ENCODE data around the gene ACIN1. TPM values are rescaled to one million over a fixed set of nuclear protein-coding genes. Genes with fewer than 3 reads are reported as not detected.

The ACIN1 gene
- total RNA-seq, 6 donors from 2014 or later, result 91.1 to 350 (median 139) TPM

DNA sequence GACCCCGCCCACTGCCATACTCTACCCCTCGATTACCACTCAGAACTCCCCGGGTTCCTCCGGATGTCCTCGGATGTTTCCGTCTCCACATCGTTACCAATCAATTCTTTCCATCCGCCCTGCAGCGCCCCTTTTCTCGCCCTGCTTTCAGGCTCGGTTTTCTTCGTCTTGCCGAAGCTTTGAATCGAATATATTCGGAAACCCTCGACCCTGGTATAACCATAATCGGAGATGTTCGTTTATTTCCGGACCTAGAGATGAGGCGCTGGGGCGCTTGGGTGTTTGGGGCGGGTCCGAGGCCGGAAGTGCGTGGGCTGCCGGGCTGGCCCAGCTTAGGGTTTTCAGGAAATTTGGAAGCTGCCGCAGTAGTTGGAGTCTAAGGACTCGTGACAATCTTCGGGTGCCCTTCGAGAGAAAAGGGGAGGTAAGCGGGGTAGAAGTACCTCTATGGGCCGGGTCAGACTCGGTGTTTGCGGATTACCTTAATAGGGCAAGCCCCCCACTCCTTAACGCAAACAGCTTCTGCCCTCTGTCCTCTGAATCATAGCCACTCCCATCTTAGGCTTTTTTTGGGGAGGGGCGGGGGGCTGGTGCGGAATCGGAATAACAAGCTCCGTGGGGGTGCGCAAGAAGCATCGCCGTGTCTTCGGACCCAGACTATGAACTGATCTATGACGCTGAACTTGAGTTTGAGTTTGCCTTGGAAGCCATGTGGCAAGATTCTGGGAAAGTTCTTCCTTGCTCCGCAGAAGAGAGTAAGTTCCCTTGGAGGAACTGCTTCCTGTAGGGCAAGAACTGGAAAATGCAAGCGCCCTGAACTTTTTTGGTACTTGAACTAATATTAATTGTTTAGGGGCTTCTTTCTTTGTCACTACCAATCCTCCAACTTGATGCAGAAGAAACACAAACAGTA is 516 bp upstream of the ACIN1 start, which contains the start of gene C14orf119:
Gene C14orf119 (plus strand): TSS at position 310 of the 913 bp plus-strand sequence. CDS start 2,154 bp downstream, outside the sequence.
- H3K4me3 ChIP-seq, result peak within 1 kb of the TSS; percentile 74 to 85 (median 82)
- DNase-seq, result peak; percentile 96 to 99
- TF ChIP-seq POLR2A (IDR thresholded peaks at IDR 0.05), result peak; percentile 64 to 85 (median 74)
- peak; percentile 84 to 91 for TF ChIP-seq POLR2AphosphoS5 (IDR thresholded peaks at IDR 0.05)
- peak in 1 of 4 donors; percentile 3 for TF ChIP-seq EP300 (IDR thresholded peaks at IDR 0.05)
- TF ChIP-seq, protein P1, sequence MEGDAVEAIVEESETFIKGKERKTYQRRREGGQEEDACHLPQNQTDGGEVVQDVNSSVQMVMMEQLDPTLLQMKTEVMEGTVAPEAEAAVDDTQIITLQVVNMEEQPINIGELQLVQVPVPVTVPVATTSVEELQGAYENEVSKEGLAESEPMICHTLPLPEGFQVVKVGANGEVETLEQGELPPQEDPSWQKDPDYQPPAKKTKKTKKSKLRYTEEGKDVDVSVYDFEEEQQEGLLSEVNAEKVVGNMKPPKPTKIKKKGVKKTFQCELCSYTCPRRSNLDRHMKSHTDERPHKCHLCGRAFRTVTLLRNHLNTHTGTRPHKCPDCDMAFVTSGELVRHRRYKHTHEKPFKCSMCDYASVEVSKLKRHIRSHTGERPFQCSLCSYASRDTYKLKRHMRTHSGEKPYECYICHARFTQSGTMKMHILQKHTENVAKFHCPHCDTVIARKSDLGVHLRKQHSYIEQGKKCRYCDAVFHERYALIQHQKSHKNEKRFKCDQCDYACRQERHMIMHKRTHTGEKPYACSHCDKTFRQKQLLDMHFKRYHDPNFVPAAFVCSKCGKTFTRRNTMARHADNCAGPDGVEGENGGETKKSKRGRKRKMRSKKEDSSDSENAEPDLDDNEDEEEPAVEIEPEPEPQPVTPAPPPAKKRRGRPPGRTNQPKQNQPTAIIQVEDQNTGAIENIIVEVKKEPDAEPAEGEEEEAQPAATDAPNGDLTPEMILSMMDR (IDR thresholded peaks at IDR 0.05), result peak in 1 of 6 experiments; percentile 5
- H3K36me3 ChIP-seq, result peaks cover 0 to 51% (median 20%) of the 10 kb centered on the region in 4 donors
- ATAC-seq (ENCODE audit: low FRiP score in 2 of 2), result peak; percentile 96 to 99
- H3K27me3 ChIP-seq, result no peaks in the 10 kb centered on the region
- 1% methylated on average over 41 to 46 of the region's 46 CpGs for WGBS, 2 donors
- H3K27ac ChIP-seq, result peak within 1 kb of the TSS; percentile 91 to 100 (median 99)
- peaks cover 25 to 68% (median 36%) of the 10 kb centered on the region in 4 donors for H3K4me1 ChIP-seq
- no peaks in the 10 kb centered on the region for H3K9me3 ChIP-seq

DNA sequence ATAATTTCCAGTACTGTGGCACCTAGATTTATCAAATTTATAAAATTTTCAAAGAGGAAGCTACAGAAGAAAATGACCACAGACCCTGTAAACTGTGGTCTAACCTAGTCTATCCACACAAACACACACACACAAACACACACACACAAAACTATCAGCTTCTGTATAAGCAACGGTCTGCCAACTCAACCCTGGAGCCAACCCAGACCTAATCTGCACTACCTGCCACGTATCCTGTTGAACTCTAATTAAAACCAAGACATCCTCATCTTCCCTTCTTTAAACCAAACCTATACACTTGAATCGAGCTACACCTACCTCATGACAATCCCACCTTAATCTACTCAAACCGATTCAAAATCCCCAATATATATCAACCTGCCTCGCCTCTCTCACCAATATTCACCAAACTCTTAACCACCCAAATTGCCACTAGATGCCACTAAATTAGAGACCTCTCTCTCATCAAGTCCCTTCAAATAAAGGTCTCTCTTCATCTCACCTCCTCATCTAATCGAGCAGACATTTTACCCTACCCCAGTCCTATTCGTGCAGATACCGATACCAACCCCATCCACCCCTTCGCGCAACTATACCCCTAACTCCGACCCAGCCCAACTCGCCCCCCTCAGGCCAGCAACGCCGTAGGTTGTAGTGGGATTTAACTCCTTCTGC is 808 bp downstream of the ACIN1 start:
- WGBS, 2 donors, result 0 to 2% methylated on average over 14 of the region's 14 CpGs
- peaks cover 11 to 59% (median 33%) of the 10 kb centered on the region in 4 donors for H3K36me3 ChIP-seq
- no peaks in the 10 kb centered on the region for H3K27me3 ChIP-seq
- no peaks in the 10 kb centered on the region for H3K9me3 ChIP-seq
- peak overlapping the region; percentile 91 to 100 (median 99) for H3K27ac ChIP-seq
- ATAC-seq (ENCODE audit: low FRiP score in 2 of 2) (no peak), DNase-seq (no peak)
- TF ChIP-seq EP300 (IDR thresholded peaks at IDR 0.05), result no peak
- TF ChIP-seq, protein P1 (IDR thresholded peaks at IDR 0.05), result peak in 1 of 6 experiments; percentile 5
- no peak for TF ChIP-seq POLR2AphosphoS5 (IDR thresholded peaks at IDR 0.05)
- TF ChIP-seq POLR2A (IDR thresholded peaks at IDR 0.05), result no peak
- peaks cover 25 to 69% (median 42%) of the 10 kb centered on the region in 4 donors for H3K4me1 ChIP-seq
- peak overlapping the region; percentile 74 to 85 (median 82) for H3K4me3 ChIP-seq

DNA sequence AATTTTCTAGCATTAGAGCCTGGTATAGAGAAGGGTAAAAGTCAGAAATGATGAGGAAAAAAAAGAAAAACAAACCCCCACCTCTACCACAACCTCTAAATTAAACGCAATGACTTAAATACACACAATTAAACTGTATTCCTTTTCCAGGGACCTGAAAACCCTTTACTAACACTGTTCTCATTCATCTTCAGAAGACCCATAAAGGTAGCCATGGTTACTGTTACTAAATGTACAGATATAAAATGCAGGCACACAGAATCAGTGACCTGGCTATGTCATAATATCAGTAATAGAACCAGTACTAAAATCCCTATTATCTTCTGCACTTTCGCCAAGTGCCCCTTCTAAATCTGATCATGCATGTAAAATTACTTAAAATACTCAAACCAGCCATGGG is 1.4 kb downstream of the ACIN1 start:
- TF ChIP-seq EP300 (IDR thresholded peaks at IDR 0.05) (no peak), POLR2AphosphoS5 (IDR thresholded peaks at IDR 0.05) (no peak), POLR2A (IDR thresholded peaks at IDR 0.05) (no peak)
- TF ChIP-seq, protein P1 (IDR thresholded peaks at IDR 0.05), result no peak
- H3K9me3 ChIP-seq, result no peaks in the 10 kb centered on the region
- H3K27me3 ChIP-seq, result no peaks in the 10 kb centered on the region
- DNase-seq (no peak), ATAC-seq (ENCODE audit: low FRiP score in 2 of 2) (no peak)
- peaks cover 25 to 69% (median 42%) of the 10 kb centered on the region in 4 donors for H3K4me1 ChIP-seq
- peak overlapping the region in 1 of 4 donors; percentile 100 for H3K27ac ChIP-seq
- H3K36me3 ChIP-seq, result peaks cover 17 to 59% (median 38%) of the 10 kb centered on the region in 4 donors
- 67 to 75% methylated on average over 2 of the region's 2 CpGs for WGBS, 2 donors
- peak overlapping the region in 3 of 4 donors; percentile 74 to 85 (median 84) for H3K4me3 ChIP-seq

DNA sequence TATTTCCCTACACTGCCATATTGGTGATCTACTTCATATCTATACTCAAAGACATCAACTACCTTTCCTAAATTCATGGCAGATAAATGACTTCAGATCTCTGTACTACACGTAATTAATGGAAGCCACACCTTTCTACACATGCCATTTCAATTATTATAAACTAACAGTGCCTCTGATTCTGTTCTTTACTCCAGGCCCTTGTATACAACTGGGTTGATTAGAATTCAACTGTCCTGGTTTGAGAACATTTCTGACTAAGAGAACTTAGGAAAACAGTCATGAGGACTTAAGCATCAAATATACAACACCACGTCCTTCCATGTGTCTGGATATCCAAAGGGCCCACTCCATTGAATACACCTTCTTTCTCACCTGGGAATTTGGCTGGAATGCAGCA is 1.8 kb downstream of the ACIN1 start:
- WGBS, 2 donors, result 74 to 78% methylated on average over 2 of the region's 2 CpGs
- DNase-seq, result no peak
- TF ChIP-seq, protein P1 (IDR thresholded peaks at IDR 0.05), result no peak
- TF ChIP-seq EP300 (IDR thresholded peaks at IDR 0.05) (no peak), POLR2A (IDR thresholded peaks at IDR 0.05) (no peak), POLR2AphosphoS5 (IDR thresholded peaks at IDR 0.05) (no peak)
- H3K4me3 ChIP-seq, result peak overlapping the region in 1 of 4 donors; percentile 74
- no peak overlapping the region for H3K27ac ChIP-seq
- H3K27me3 ChIP-seq, result no peaks in the 10 kb centered on the region
- peaks cover 25 to 67% (median 42%) of the 10 kb centered on the region in 4 donors for H3K4me1 ChIP-seq
- H3K36me3 ChIP-seq, result peaks cover 20 to 59% (median 37%) of the 10 kb centered on the region in 4 donors
- no peaks in the 10 kb centered on the region for H3K9me3 ChIP-seq
- no peak for ATAC-seq (ENCODE audit: low FRiP score in 2 of 2)

Measured in upper lobe of left lung (tissue), 6 donors.